GM12878 (cell line): ENCODE results near the gene MYDGF. TPM values are rescaled to one million over a fixed set of nuclear protein-coding genes. Genes with fewer than 3 reads are reported as not detected.

Experiments used
- ATAC-seq: fragments of 200-7000 bp; cut with Tn5 transposase; 3 replicates; pipeline ENCODE4 v1.9.1; 2020; ENCODE audit warnings: mild to moderate bottlenecking, moderate library complexity
- BruUV-seq: library from RNA; stranded (reverse); fragments of 400-500 nt; replicated peaks from 2 replicates; lab custom pipeline; 2021; lab: Mats Ljungman, UMichigan
- CTCF ChIA-PET: fragments of 300-600 bp; sonication (Branson Sonifier 250); formaldehyde crosslinking; extraction: SDS; loops from one replicate; lab custom pipeline; 2021; ENCODE audit warnings: inconsistent platforms; lab: Yijun Ruan, JAX
- POLR2A ChIA-PET: fragments of 350-600 bp; formaldehyde crosslinking; extraction: SDS; loops from one replicate; lab custom pipeline; 2021; ENCODE audit warnings: inconsistent platforms; lab: Charles Lee
- RAD21 ChIA-PET: fragments of 300-600 bp; sonication (Branson Sonifier 250); formaldehyde crosslinking; loops from one replicate; lab custom pipeline; 2023; ENCODE audit warnings: antibody characterized with exemption; ENCODE audit not compliant: unreplicated experiment; lab: Charles Lee
- SMC1A ChIA-PET: fragments of 300-600 bp; sonication (Branson Sonifier 250); formaldehyde crosslinking; loops from one replicate; lab custom pipeline; 2023; ENCODE audit not compliant: unreplicated experiment, uncharacterized antibody; lab: Charles Lee
- DNase-seq: peaks from one replicate; pipeline ENCODE4 v3.0.0-alpha.2; 2011; ENCODE audit warnings: low read depth, low spot score
- FAIRE-seq: peaks from 3 replicates; lab custom pipeline; 2011; peaks lifted over from hg19 to GRCh38; lab: Jason Lieb, UNC
- H2AFZ ChIP-seq: 2 replicates; pipeline ENCODE4 v1.6.0; 2011; ENCODE audit warnings: low read depth, low read length, control low read depth; ENCODE audit not compliant: control insufficient read depth
- H3K27ac ChIP-seq: 2 replicates; pipeline ENCODE4 v1.5.1; 2011; ENCODE audit warnings: control low read depth; ENCODE audit not compliant: control insufficient read depth, insufficient read depth
- H3K27me3 ChIP-seq, 2 experiments: replicated peaks in 1 of 2; 2 replicates each; pipeline versions ENCODE4 v1.6.0 to v1.6.1; 2011; ENCODE audit warnings: low read length in 1 of 2; ENCODE audit not compliant: control insufficient read depth in 2 of 2, insufficient read depth in 2 of 2
- H3K36me3 ChIP-seq, 2 experiments: 2 replicates each; pipeline ENCODE4 v1.5.1; 2011; ENCODE audit warnings: low read length in 1 of 2; ENCODE audit not compliant: control insufficient read depth in 2 of 2, insufficient read depth in 2 of 2
- H3K4me1 ChIP-seq: 2 replicates; pipeline ENCODE4 v1.6.1; 2011; ENCODE audit warnings: mild to moderate bottlenecking, low read length, moderate library complexity, mixed read lengths; ENCODE audit not compliant: control insufficient read depth, insufficient read depth
- H3K4me2 ChIP-seq: 2 replicates; pipeline ENCODE4 v1.6.0; 2011; ENCODE audit warnings: control low read depth; ENCODE audit not compliant: control insufficient read depth, insufficient read depth
- H3K4me3 ChIP-seq: fragments of 200-600 bp; sonication (generic); 2 replicates; pipeline ENCODE4 v1.5.1; 2016
- H3K79me2 ChIP-seq: 2 replicates; pipeline ENCODE4 v1.6.0; 2011; ENCODE audit warnings: low read length; ENCODE audit not compliant: control insufficient read depth, insufficient read depth
- H3K9ac ChIP-seq: 2 replicates; pipeline ENCODE4 v1.8.0; 2011; ENCODE audit warnings: low read length, control low read depth, mixed read lengths; ENCODE audit not compliant: control insufficient read depth, insufficient read depth
- H3K9me3 ChIP-seq: replicated peaks from 3 replicates; pipeline ENCODE4 v1.5.1; 2011; ENCODE audit warnings: mild to moderate bottlenecking, low read length; ENCODE audit not compliant: control insufficient read depth, insufficient read depth
- H4K20me1 ChIP-seq: 2 replicates; pipeline ENCODE4 v1.6.0; 2011; ENCODE audit not compliant: control insufficient read depth, insufficient read depth
- BHLHE40 ChIP-seq, 2 experiments: fragments of 450-650 bp in 1 of 2; IDR thresholded peaks; 2 replicates each; pipeline ENCODE4 v1.6.1; 2011 to 2017; ENCODE audit warnings: low read depth in 2 of 2, borderline replicate concordance in 1 of 2, improper control_type of control experiment in 1 of 2, low read length in 1 of 2, mild to moderate bottlenecking in 1 of 2
- BMI1 ChIP-seq: fragments of 450-650 bp; IDR thresholded peaks from 2 replicates; pipeline ENCODE4 v1.6.1; 2016; ENCODE audit warnings: mild to moderate bottlenecking, moderate library complexity, borderline replicate concordance
- HSF1 ChIP-seq: fragments of 150-350 bp; IDR thresholded peaks from 2 replicates; pipeline ENCODE4 v1.6.1; 2014; ENCODE audit warnings: mild to moderate bottlenecking, low read depth, low read length
- KAT2A ChIP-seq: conservative IDR thresholded peaks from 2 replicates; pipeline ENCODE4 v1.6.1; 2011; ENCODE audit warnings: low read depth, low read length; ENCODE audit not compliant: control insufficient read depth
- POLR2A ChIP-seq: IDR thresholded peaks from 2 replicates; pipeline ENCODE4 v1.6.1; 2011; ENCODE audit warnings: low read depth, mild to moderate bottlenecking, low read length
- ZNF274 ChIP-seq: IDR thresholded peaks from one replicate; pipeline ENCODE4 v1.8.0; 2011; ENCODE audit not compliant: insufficient read length, insufficient read depth
- WGBS: methylation state at CpG from one replicate; pipeline ENCODE4 v1.1.6; 2016; ENCODE audit warnings: low lambda C conversion rate; ENCODE audit not compliant: insufficient replicate concordance, insufficient coverage; ENCODE audit errors: missing lambda C conversion rate; 5-methylcytosine and 5-hydroxymethylcytosine counted together
- in situ Hi-C: fragments of 300-500 bp; cut with MboI; formaldehyde crosslinking; loops from 9 replicates; pipeline ENCODE4 v1.14.3; 2018; ENCODE audit warnings: mixed read lengths
- intact Hi-C: fragments of 100-400 bp; cut with micrococcal nuclease; formaldehyde crosslinking; loops from one replicate; pipeline ENCODE4 v1.14.2; 2022; ENCODE audit not compliant: unreplicated experiment
- polyA plus RNA-seq, 11 experiments: library from polyadenylated mRNA; depleted of rRNA in 4 of 11; unstranded in 6 of 11; stranded (reverse) in 5 of 11; fragments of >200 nt; fragmentation: Nextera tagmentation in 4 of 11; fragmentation: Illumina TruSeq in 1 of 11; extraction: Ambion mirVana in 4 of 11; extraction: Trizol in 1 of 11; gene quantifications; 1 replicate in 1 of 11; 2 replicates in 10 of 11; pipeline versions ENCODE4 v1.2.1 to v1.2.3, GENCODE V29; 2011 to 2016; ENCODE audit warnings: inconsistent platforms in 2 of 11, missing spikeins in 2 of 11, low read depth in 1 of 11
- total RNA-seq, 4 experiments: library from RNA; depleted of rRNA in 3 of 4; stranded (reverse); fragments of >200 nt in 3 of 4; fragmentation: Illumina TruSeq in 1 of 4; extraction: Trizol in 1 of 4; gene quantifications; 2 replicates each; pipeline versions ENCODE4 v1.2.1 to v1.2.3, GENCODE V29; 2013 to 2021
- TF ChIP-seq, protein P1 (sequence below): fragments of 450-650 bp; IDR thresholded peaks from 2 replicates; pipeline ENCODE4 v1.6.1; 2016; ENCODE audit warnings: mild to moderate bottlenecking

MYDGF gene
- total and polyA plus RNA-seq, 10 of the 15 experiments (the other 5 are each of a cell fraction or from before 2014, with no cell fraction given): 2.3 to 196 (median 57.5) TPM

DNA sequence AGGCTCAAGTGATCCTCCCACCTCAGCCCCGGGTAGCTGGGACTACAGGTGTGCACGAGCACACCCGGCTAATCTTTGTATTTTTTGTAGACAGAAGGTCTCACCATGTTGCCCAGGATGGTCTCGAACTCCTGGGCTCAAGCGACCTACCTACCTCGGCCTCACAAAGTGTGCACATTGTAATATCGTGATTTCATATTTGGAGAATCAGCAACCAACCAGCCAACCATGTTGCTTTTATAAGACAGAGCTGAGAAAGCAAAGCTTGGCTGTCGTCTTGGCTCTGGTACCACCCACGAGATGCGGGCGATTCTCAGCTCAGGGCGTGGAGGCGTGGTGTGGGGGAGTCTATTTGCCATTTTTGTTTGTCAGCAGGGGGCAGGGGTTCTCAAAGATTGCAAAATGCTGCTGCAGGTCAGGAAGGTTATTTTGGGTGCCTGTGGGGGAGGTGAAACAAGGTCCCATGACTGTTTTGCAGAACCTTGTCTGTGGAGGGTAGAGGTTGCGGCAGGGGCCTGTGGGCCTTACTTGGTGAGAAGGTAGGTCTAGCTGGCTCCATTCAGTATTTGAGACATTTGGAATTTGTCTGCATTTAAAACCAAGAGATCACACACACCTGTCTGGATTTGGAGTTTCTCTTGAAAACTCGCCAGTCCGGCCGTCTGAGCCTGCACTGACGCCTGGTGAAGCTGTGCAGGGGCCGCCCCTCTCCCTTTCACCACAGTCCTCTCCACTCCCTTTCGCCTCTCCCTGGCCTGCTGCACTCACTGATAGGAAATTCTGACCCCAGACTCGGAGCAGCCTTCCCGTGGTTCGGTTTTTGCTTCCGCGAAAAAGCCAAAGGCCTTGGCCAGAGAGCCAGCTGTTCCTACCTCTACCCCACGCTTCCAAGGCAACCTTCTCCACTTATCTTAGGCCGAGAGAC is 15.4 kb downstream of the MYDGF start (continued):
- TF ChIP-seq HSF1 (no peak), BMI1 (no peak)

DNA sequence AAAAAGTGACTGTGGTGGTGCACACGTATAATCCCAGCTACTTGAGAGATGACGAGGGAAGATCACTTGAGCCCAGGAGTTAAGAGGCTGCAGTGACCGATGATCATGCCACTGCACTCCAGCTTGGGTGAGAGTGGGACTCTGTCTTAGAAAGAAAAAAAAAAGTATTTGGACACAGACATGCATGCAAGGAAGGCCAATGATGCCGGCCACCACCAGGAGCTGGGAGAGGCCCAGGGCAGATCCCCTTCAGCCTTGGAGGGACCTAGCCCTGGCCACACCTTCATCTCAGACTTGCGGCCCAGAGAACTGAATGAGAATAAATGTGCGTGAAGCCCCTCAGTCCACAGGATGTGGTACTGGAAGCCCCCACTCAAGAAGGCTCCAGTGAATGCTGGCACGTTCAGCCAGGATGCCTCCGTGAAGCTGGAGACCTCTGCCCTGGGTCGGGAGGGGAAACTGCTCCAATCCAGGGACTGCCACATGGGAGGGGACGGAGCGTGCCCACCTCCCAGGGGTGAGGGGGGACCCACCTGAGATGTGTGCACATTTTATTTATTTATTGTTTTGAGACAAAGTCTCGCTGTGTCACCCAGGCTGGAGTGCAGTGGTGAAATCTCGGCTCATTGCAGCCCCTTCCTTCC is 16.2 kb downstream of the MYDGF start:
- Histone ChIP-seq H2AFZ (no peak overlapping the region), H3K27ac (no peak overlapping the region), H4K20me1 (no peaks in the 10 kb centered on the region), H3K4me2 (no peak overlapping the region), H3K9me3 (no peaks in the 10 kb centered on the region), H3K27me3 (no peaks in the 10 kb centered on the region), H3K36me3 (peaks cover 8 to 9% of the 10 kb centered on the region in 2 experiments; a peak in 3 of 4 replicates), H3K9ac (no peak overlapping the region), H3K4me3 (no peak overlapping the region), H3K79me2 (no peaks in the 10 kb centered on the region; the same call in 1 of the 2 replicates), H3K4me1 (no peaks in the 10 kb centered on the region)
- ATAC-seq (no peak), FAIRE-seq (no peak), DNase-seq (no peak)
- POLR2A ChIA-PET: no interaction called here
- no TSS peak for BruUV-seq
- in situ Hi-C loops (no loop called here), intact Hi-C loops (no loop called here)
- TF ChIP-seq, protein P1, sequence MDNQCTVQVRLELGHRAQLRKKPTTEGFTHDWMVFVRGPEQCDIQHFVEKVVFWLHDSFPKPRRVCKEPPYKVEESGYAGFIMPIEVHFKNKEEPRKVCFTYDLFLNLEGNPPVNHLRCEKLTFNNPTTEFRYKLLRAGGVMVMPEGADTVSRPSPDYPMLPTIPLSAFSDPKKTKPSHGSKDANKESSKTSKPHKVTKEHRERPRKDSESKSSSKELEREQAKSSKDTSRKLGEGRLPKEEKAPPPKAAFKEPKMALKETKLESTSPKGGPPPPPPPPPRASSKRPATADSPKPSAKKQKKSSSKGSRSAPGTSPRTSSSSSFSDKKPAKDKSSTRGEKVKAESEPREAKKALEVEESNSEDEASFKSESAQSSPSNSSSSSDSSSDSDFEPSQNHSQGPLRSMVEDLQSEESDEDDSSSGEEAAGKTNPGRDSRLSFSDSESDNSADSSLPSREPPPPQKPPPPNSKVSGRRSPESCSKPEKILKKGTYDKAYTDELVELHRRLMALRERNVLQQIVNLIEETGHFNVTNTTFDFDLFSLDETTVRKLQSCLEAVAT: no peak
- TF ChIP-seq ZNF274 (no peak), POLR2A (peak; percentile 27), KAT2A (no peak), BHLHE40 (IDR thresholded peaks at IDR 0.05; ENCODE audit: borderline replicate concordance in 1 of 2, low read depth in 2 of 2, low read length in 1 of 2) (no peak)
- RAD21 ChIA-PET: no interaction called here
- WGBS: 95% methylated on average over 13 of the region's 13 CpGs
- CTCF ChIA-PET: no interaction called here
- SMC1A ChIA-PET: no interaction called here
